Activated T-helper 1 cell treated with anti-CD3 and anti-CD28 coated beads, Interleukin-2, amount 50 U/mL, for 16 hours (primary cell): ENCODE data around the gene PFKM.

ENCODE experiments used
- DNase-seq, 2 donors: peaks; one replicate each; pipeline ENCODE4 v3.0.0-alpha.2; 2020; ENCODE audit warnings: low read depth in 1 of 2, low spot score in 1 of 2

The PFKM gene

GRCh38 chr12:48185181-48185919, 66.2 kb downstream of the PFKM start:
- DNase-seq, result no peak

DNA sequence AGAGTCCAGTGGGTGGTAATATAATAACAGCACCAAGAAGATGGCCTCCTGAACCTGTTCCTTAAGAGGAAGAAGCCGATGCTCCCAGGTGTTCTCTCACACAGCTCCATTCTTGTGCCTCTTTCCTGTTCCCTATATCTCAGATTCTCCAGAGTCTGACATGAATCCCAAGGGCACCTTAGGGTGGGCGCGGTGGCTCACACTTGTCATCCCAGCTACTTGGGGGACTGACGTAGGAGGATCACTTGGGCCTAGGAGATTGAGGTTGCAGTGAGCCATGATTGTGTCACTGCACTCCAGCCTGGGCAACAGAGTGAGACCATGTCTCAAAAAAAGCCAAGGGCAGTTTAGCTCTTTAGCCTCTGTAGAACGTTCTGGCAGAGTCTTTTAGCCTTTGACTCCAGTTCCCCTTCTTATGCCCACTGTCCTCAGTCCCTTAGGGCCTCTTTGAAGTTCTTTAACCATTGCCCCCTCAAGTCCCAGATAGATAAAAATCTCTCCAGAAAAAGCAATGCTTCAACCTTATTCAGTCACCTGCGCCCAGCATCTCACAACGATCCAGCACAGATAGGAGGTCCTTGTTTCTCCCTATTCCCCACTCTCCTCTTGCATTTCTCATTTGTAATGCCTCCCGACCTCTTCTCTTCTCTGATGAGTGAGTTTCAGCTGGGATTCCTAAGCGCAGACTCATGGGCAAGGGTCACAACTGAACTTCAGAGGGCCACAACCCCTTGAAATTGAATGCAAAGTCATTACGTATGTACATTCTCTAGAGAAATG, 68.9 kb downstream of the PFKM start:
- DNase-seq, result no peak

GRCh38 chr12:48189331-48190125, 70.4 kb downstream of the PFKM start:
- DNase-seq, result peak; percentile 26 to 32

DNA sequence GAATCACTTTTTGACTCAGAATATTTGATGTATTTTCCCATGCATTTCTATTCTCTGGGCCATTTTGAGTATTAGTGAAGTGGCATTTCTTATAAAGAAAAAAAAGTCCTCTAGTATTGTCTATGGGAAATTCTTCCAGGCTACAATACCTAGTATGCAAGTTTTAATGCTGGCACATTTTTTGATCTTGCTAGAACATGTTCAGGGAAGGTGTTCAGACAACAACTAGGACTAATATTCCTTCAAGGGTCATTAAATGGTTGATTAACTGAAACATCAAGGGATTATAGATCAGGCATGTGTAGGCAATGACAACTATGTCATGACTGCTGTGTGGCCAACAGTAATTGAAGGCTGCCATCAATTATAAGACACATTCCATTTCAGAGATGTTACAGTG, 71.9 kb downstream of the PFKM start:
- no peak for DNase-seq

DNA sequence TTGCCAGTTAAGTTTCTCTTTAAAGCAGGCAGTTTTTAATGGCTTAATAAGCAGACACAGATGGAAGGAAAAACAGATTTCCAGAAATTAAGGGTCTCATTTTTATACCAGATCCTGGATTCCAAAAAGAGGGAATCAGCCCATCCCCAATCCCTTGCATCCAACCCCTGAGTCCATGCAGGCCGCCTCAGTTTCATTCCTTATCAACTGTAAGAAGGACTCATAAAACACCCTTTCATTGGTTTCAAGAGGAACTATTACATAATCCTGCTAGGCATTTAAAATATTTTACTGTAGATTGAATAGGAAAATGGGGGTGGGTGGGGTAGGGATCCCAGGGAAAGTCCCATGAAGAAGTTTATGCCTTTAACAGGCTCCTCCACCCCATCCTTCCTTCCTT, 73.7 kb downstream of the PFKM start:
- DNase-seq, result no peak

DNA sequence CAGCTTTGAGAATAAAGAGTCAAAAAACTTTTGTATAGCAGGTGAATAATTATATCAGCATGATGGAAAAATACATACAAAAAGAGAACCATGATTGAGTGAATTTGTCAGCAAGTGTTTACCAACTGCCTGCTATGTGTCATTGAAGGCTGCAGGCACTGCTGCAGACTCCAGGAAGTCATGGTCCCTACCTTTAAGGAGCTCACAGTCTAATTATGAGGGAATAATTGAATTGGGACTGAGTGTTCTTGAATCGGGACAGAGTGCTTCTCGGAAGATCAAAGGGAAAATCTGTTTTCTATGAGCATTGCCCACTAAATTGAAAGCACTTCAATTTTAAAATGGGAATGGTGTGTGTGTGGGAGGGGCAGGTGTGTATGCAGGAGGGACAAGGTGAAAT, 74.5 kb downstream of the PFKM start:
- DNase-seq, result no peak

DNA sequence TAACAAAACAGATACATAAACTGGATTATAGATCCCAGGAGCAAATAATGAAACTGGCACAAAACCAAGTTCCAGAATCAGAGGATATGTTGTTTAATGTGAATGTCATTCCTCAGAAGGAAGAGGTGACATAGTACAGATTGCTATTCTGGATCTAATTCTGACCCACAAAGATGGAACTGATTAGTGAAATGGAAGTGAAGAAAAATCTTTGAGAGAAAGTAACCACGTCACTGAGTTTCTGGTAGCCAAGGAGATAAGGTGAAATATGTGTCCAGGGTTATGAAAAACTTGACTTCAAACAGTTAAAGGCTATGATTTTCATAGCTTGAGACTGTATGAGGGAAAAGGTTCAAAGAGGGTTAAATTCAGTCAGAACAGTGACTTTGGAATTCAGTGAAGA, 75.6 kb downstream of the PFKM start:
- no peak for DNase-seq
